IMR-90 (cell line): ENCODE measurements around the gene SERF2. TPM values are rescaled to one million over a fixed set of nuclear protein-coding genes. Genes with fewer than 3 reads are reported as not detected.

Source experiments
- ATAC-seq: fragments of 200-7000 bp; cut with Tn5 transposase; 2 replicates; pipeline ENCODE4 v1.9.1; 2020; ENCODE audit warnings: low read depth, mild to moderate bottlenecking, moderate library complexity
- BruUV-seq: library from RNA; stranded (reverse); fragments of 400-500 nt; replicated peaks from 2 replicates; lab custom pipeline; 2021; lab: Mats Ljungman, UMichigan
- CTCF ChIA-PET: fragments of 300-600 bp; formaldehyde crosslinking; extraction: SDS; loops from one replicate; lab custom pipeline; 2021; ENCODE audit warnings: antibody characterized with exemption; lab: Yijun Ruan, JAX
- POLR2A ChIA-PET: fragments of 300-600 bp; sonication (Branson Sonifier 250); formaldehyde crosslinking; loops from one replicate; lab custom pipeline; 2022; ENCODE audit warnings: antibody characterized with exemption; ENCODE audit not compliant: unreplicated experiment; lab: Charles Lee
- DNase-seq: peaks from one replicate; pipeline ENCODE4 v3.0.0; 2013
- H2AFZ ChIP-seq: replicated peaks from 2 replicates; pipeline ENCODE3; 2013; ENCODE audit warnings: low read length, mild to moderate bottlenecking; ENCODE audit not compliant: poor library complexity
- H2AK5ac ChIP-seq: 2 replicates; pipeline ENCODE4 v1.6.1; 2013; ENCODE audit warnings: low read depth, low read length, inconsistent platforms
- H2AK9ac ChIP-seq: replicated peaks from 2 replicates; pipeline ENCODE3; 2013; ENCODE audit warnings: mild to moderate bottlenecking, low read depth, low read length, moderate library complexity; ENCODE audit not compliant: poor library complexity
- H2BK120ac ChIP-seq: 2 replicates; pipeline ENCODE4 v1.6.1; 2013; ENCODE audit warnings: low read depth, low read length, inconsistent platforms
- H2BK15ac ChIP-seq: 3 replicates; pipeline ENCODE4 v1.6.1; 2013; ENCODE audit warnings: low read depth, low read length, inconsistent platforms
- H2BK20ac ChIP-seq: 2 replicates; pipeline ENCODE4 v1.6.1; 2013; ENCODE audit warnings: low read depth, mild to moderate bottlenecking, inconsistent platforms, low read length, moderate library complexity
- H2BK5ac ChIP-seq: 2 replicates; pipeline ENCODE4 v1.6.1; 2013; ENCODE audit warnings: mild to moderate bottlenecking, low read depth, low read length, inconsistent platforms; ENCODE audit not compliant: poor library complexity, severe bottlenecking
- H3K14ac ChIP-seq: replicated peaks from 2 replicates; pipeline ENCODE4 v1.6.1; 2013; ENCODE audit warnings: low read depth, low read length, inconsistent platforms
- H3K18ac ChIP-seq: 2 replicates; pipeline ENCODE4 v1.6.1; 2013; ENCODE audit warnings: low read depth, low read length, control low read depth
- H3K23ac ChIP-seq: 2 replicates; pipeline ENCODE4 v1.6.1; 2013; ENCODE audit warnings: low read depth, low read length, inconsistent platforms
- H3K27ac ChIP-seq: 2 replicates; pipeline ENCODE4 v1.5.1; 2013; ENCODE audit warnings: mild to moderate bottlenecking, control low read depth, low read length; ENCODE audit not compliant: insufficient read depth
- H3K27me3 ChIP-seq: 2 replicates; pipeline ENCODE4 v1.6.1; 2013; ENCODE audit warnings: low read length; ENCODE audit not compliant: control insufficient read depth, insufficient read depth
- H3K36me3 ChIP-seq: 2 replicates; pipeline ENCODE4 v1.6.1; 2013; ENCODE audit warnings: low read length, mixed read lengths; ENCODE audit not compliant: control insufficient read depth, insufficient read depth
- H3K4ac ChIP-seq: 2 replicates; pipeline ENCODE4 v1.6.1; 2013; ENCODE audit warnings: low read depth, low read length, inconsistent platforms
- H3K4me1 ChIP-seq: 2 replicates; pipeline ENCODE4 v1.6.1; 2013; ENCODE audit warnings: low read length, mixed read lengths; ENCODE audit not compliant: control insufficient read depth, insufficient read depth
- H3K4me2 ChIP-seq: 2 replicates; pipeline ENCODE4 v1.6.1; 2013; ENCODE audit warnings: low read depth, mild to moderate bottlenecking, control low read depth, low read length, moderate library complexity
- H3K4me3 ChIP-seq: 2 replicates; pipeline ENCODE4 v1.5.1; 2013; ENCODE audit warnings: low read depth, mild to moderate bottlenecking, control low read depth, low read length, moderate library complexity; ENCODE audit not compliant: insufficient read depth
- H3K56ac ChIP-seq: 2 replicates; pipeline ENCODE4 v1.6.1; 2013; ENCODE audit warnings: low read length, inconsistent platforms; ENCODE audit not compliant: insufficient read depth; ENCODE audit errors: extremely low read depth
- H3K79me1 ChIP-seq, 2 experiments: 2 replicates each; pipeline ENCODE4 v1.6.1; 2013; ENCODE audit warnings: low read length in 2 of 2, inconsistent platforms in 1 of 2, low read depth in 1 of 2
- H3K9ac ChIP-seq: 2 replicates; pipeline ENCODE4 v1.6.1; 2013; ENCODE audit warnings: low read depth, low read length, control low read depth
- H3K9me1 ChIP-seq: 2 replicates; pipeline ENCODE4 v1.6.1; 2013; ENCODE audit warnings: low read length, inconsistent platforms; ENCODE audit not compliant: insufficient read depth
- H3K9me3 ChIP-seq: 2 replicates; pipeline ENCODE4 v1.6.1; 2013; ENCODE audit warnings: low read length; ENCODE audit not compliant: control insufficient read depth, insufficient read depth
- H4K20me1 ChIP-seq: 2 replicates; pipeline ENCODE4 v1.6.1; 2013; ENCODE audit warnings: low read length, inconsistent platforms; ENCODE audit not compliant: insufficient read depth
- H4K5ac ChIP-seq: 2 replicates; pipeline ENCODE4 v1.6.1; 2013; ENCODE audit warnings: mild to moderate bottlenecking, low read depth, low read length, control low read depth
- H4K8ac ChIP-seq, 2 experiments: 2 replicates each; pipeline ENCODE4 v1.6.1; 2013; ENCODE audit warnings: low read depth in 2 of 2, low read length in 2 of 2, control low read depth in 1 of 2, inconsistent platforms in 1 of 2
- H4K91ac ChIP-seq: 2 replicates; pipeline ENCODE4 v1.6.1; 2013; ENCODE audit warnings: low read depth, low read length, inconsistent platforms; ENCODE audit not compliant: insufficient read depth
- POLR2A ChIP-seq: IDR thresholded peaks from 2 replicates; pipeline ENCODE4 v1.6.1; 2012; ENCODE audit warnings: mild to moderate bottlenecking, low read depth, low read length
- RCOR1 ChIP-seq: IDR thresholded peaks from 2 replicates; pipeline ENCODE4 v1.6.1; 2012; ENCODE audit warnings: mild to moderate bottlenecking, low read length, improper control_type of control experiment; ENCODE audit not compliant: insufficient replicate concordance
- WGBS, 2 experiments: methylation state at CpG; one replicate each; pipeline versions ENCODE4 v1.1.5 to v1.1.7; 2013; ENCODE audit warnings: missing lambda C conversion rate in 2 of 2; ENCODE audit not compliant: insufficient read length in 1 of 2; ENCODE audit errors: extremely low coverage in 2 of 2; 5-methylcytosine and 5-hydroxymethylcytosine counted together
- dilution Hi-C: fragments of 300-500 bp; cut with HindIII; formaldehyde crosslinking; loops from one replicate; pipeline ENCODE4 v1.14.3; 2018; ENCODE audit warnings: low sequenced_read_pairs; ENCODE audit not compliant: unreplicated experiment
- in situ Hi-C: fragments of 300-500 bp; cut with MboI; formaldehyde crosslinking; loops from 3 replicates; pipeline ENCODE4 v1.14.3; 2019; ENCODE audit warnings: low sequenced_read_pairs, inconsistent platforms, mixed read lengths
- intact Hi-C: fragments of 100-400 bp; cut with micrococcal nuclease; formaldehyde crosslinking; loops from 2 replicates; pipeline ENCODE4 v1.10.0; 2022
- polyA plus RNA-seq, 3 experiments: library from polyadenylated mRNA; depleted of rRNA; stranded (reverse); fragments of >200 nt; gene quantifications; 2 replicates each; pipeline ENCODE4 v1.2.3, GENCODE V29; 2012; ENCODE audit warnings: low replicate concordance in 1 of 3
- total RNA-seq: library from RNA; depleted of rRNA; stranded (reverse); fragments of >200 nt; gene quantifications from 2 replicates; pipeline ENCODE4 v1.2.3, GENCODE V29; 2012

SERF2 gene
- total and polyA plus RNA-seq, 2 of the 4 experiments (the other 2 are of a cell fraction), result 526 to 2,187 TPM

DNA sequence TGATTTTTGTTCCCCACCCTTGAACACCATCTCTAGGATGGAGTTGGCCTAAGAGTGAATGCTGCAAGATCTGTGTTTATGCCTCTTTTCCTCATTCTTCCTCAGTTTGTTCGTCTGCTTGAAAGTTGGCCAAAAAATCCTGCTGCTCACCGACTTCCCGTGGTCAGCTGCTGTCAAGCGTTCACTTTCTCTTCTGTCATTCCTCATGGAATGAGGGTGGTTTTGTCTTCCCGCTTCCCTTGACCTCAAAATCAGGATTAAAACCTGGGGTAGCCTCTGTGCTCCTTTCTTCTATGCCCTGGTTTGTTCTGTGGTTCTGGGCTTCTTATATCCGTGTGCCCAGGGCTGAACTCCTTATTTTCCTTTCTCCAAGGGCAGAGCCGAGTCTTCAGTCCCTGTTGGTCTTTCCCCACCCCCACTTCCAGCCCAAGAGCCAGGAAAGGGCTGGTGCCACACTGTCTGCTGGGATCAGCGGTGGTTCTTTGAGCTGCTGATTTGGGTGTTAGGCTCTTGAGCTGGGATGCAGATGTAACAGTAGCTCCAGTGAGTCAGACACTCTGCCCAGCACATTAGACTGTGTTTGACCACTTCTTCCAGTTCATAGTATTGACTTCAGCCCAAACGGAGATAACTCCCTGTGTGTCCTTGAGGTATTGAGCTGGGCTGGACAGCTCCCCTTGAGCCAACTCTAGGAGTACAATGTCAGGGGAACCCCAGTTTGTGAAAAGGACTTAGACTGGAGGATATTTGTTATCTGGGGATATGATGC is 2.3 kb downstream of the SERF2 start:
- Histone ChIP-seq H3K4me3 (no peak overlapping the region), H3K4ac (peak overlapping the region; percentile 1; the same call in 1 of the 2 replicates), H2BK120ac (no peak overlapping the region), H2AK9ac (peak overlapping the region; percentile 55), H3K4me1 (peaks cover 21% of the 10 kb centered on the region), H4K5ac (no peak overlapping the region), H3K79me1 (peaks cover 31 to 65% of the 10 kb centered on the region in 2 experiments), H3K9me3 (no peaks in the 10 kb centered on the region), H2BK20ac (no peak overlapping the region), H3K23ac (peak overlapping the region; percentile 64), H3K9ac (no peak overlapping the region), H2AK5ac (no peak overlapping the region), H4K8ac (0 out of 4 replicates have a peak overlapping the region, but pooled peaks of 1 of the 2 experiments have one; percentile 15), H3K27ac (peak overlapping the region; percentile 21; the same call in 1 of the 2 replicates), H3K18ac (no peak overlapping the region), H4K20me1 (peaks cover 47% of the 10 kb centered on the region), H3K36me3 (peaks cover 47% of the 10 kb centered on the region), H2BK15ac (no peak overlapping the region), H3K27me3 (no peaks in the 10 kb centered on the region), H3K9me1 (peaks cover 33% of the 10 kb centered on the region), H3K14ac (no peak overlapping the region; the same call in 1 of the 2 replicates), H3K4me2 (peak overlapping the region; percentile 48), H2AFZ (no peak overlapping the region), H3K56ac (peak overlapping the region; percentile 41; the same call in 1 of the 2 replicates), H2BK5ac (peak overlapping the region; percentile 12), H4K91ac (no peak overlapping the region)
- WGBS, 2 experiments, result no CpG with 5 or more reads among the region's 9 CpGs
- in situ Hi-C loops (no loop called here), intact Hi-C loops (no loop called here), dilution Hi-C loops (no loop called here)
- DNase-seq, result peak; percentile 65
- no TSS peak for BruUV-seq
- ChIA-PET POLR2A (interaction anchor here (0.5 to 1.0 kb wide), 3 partner anchors 11 to 48 kb away, joined by 3 to 7 read pairs (median 4); partner anchors contain the start of genes ELL3 and PDIA3), CTCF (no interaction called here)
- ATAC-seq, result no peak
- TF ChIP-seq RCOR1, result peak; percentile 32
- TF ChIP-seq POLR2A, result no peak
